NB4 (cell line): ENCODE results near the gene YWHAE.

ENCODE experiments used
- MYC ChIP-seq: IDR thresholded peaks from 2 replicates; pipeline ENCODE4 v1.6.1; 2011; ENCODE audit warnings: low read depth, low read length
- POLR2A ChIP-seq: IDR thresholded peaks from 2 replicates; pipeline ENCODE4 v1.6.1; 2011; ENCODE audit warnings: mild to moderate bottlenecking; ENCODE audit not compliant: insufficient read length; ENCODE audit errors: extremely low read depth
- TF ChIP-seq, protein P1 (sequence below): IDR thresholded peaks from one replicate; pipeline ENCODE4 v1.5.1; 2012; ENCODE audit warnings: low read depth, low read length
- TF ChIP-seq, protein P2 (sequence below): IDR thresholded peaks from 2 replicates; pipeline ENCODE4 v1.6.1; 2011; ENCODE audit warnings: low read depth, low read length

DNA sequence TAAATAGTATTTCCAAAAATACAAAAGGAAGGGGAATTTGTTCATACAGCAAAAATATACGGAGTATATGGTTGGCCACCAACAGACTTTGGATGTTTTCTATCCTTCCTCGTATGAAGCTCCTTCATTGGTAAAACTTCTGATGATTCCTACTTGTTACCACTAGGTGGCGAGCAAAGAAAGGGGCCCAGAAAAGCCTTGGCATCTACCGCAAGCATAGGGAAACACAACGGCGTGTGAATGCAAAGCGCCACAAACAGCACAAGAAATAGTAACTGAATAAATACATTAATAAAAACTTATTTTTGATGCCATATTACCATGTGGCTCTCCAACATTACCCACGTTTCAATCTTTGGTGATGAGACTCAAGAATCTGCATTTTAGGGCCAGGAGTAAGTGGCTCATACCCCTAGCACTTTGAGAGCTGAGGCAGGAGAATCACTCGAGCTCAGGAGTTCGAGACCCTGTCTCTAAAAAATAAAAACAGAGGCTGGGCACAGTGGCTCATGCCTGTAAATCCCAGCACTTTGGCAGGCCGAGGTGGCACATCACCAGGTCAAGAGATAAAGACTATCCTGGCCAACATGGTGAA lies 34.5 kb downstream of the YWHAE start:
- TF ChIP-seq, protein P1, sequence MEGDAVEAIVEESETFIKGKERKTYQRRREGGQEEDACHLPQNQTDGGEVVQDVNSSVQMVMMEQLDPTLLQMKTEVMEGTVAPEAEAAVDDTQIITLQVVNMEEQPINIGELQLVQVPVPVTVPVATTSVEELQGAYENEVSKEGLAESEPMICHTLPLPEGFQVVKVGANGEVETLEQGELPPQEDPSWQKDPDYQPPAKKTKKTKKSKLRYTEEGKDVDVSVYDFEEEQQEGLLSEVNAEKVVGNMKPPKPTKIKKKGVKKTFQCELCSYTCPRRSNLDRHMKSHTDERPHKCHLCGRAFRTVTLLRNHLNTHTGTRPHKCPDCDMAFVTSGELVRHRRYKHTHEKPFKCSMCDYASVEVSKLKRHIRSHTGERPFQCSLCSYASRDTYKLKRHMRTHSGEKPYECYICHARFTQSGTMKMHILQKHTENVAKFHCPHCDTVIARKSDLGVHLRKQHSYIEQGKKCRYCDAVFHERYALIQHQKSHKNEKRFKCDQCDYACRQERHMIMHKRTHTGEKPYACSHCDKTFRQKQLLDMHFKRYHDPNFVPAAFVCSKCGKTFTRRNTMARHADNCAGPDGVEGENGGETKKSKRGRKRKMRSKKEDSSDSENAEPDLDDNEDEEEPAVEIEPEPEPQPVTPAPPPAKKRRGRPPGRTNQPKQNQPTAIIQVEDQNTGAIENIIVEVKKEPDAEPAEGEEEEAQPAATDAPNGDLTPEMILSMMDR, result peak; percentile 67
- TF ChIP-seq, protein P2, sequence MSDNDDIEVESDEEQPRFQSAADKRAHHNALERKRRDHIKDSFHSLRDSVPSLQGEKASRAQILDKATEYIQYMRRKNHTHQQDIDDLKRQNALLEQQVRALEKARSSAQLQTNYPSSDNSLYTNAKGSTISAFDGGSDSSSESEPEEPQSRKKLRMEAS, result no peak
- TF ChIP-seq POLR2A (no peak), MYC (no peak)
